Neural cell (in vitro differentiated cells): ENCODE results near the gene STOM. TPM values are rescaled to one million over a fixed set of nuclear protein-coding genes. Genes with fewer than 3 reads are reported as not detected.

Experiments
- H2AFZ ChIP-seq: fragments of 200-600, 300-800 bp; sonication (generic), shearing (Covaris generic); 2 replicates; pipeline ENCODE4 v1.6.0; 2014; ENCODE audit warnings: low read depth, mild to moderate bottlenecking, antibody characterized with exemption, low read length, moderate library complexity
- H3F3A ChIP-seq: fragments of 200-600 bp; shearing (Covaris generic); 2 replicates; pipeline ENCODE4 v1.6.1; 2016; ENCODE audit warnings: mild to moderate bottlenecking, moderate library complexity, mixed read lengths, antibody characterized with exemption, low read length; ENCODE audit not compliant: insufficient read depth, poor library complexity, severe bottlenecking
- H3K27ac ChIP-seq: fragments of 200-600, 300-800 bp; sonication (generic), shearing (Covaris generic); 2 replicates; pipeline ENCODE4 v1.5.1; 2014; ENCODE audit warnings: mild to moderate bottlenecking, low read length, moderate library complexity
- H3K27me3 ChIP-seq: fragments of 300-800, 200-600 bp; sonication (generic), shearing (Covaris generic); 2 replicates; pipeline ENCODE4 v1.6.0; 2014; ENCODE audit warnings: mild to moderate bottlenecking, low read depth, low read length, moderate library complexity; ENCODE audit not compliant: insufficient read depth
- H3K36me3 ChIP-seq: fragments of 300-800, 200-600 bp; sonication (generic), shearing (Covaris generic); 2 replicates; pipeline ENCODE4 v1.5.1; 2014; ENCODE audit warnings: mild to moderate bottlenecking, antibody characterized with exemption, low read length, moderate library complexity; ENCODE audit not compliant: insufficient read depth
- H3K4me2 ChIP-seq: fragments of 300-800, 200-600 bp; sonication (generic), shearing (Covaris generic); 2 replicates; pipeline ENCODE4 v1.6.0; 2014; ENCODE audit warnings: mild to moderate bottlenecking, low read length
- H3K4me3 ChIP-seq: fragments of 300-800, 200-600 bp; sonication (generic), shearing (Covaris generic); 2 replicates; pipeline ENCODE4 v1.5.1; 2014; ENCODE audit warnings: mild to moderate bottlenecking, low read length, moderate library complexity
- H3K79me2 ChIP-seq: fragments of 200-600 bp; shearing (Covaris generic); replicated peaks from 2 replicates; pipeline ENCODE4 v1.6.0; 2014; ENCODE audit warnings: mild to moderate bottlenecking, low read length, moderate library complexity; ENCODE audit not compliant: insufficient read depth
- H3K9ac ChIP-seq: fragments of 300-800, 200-600 bp; sonication (generic), shearing (Covaris generic); 2 replicates; pipeline ENCODE4 v1.6.1; 2016; ENCODE audit warnings: mild to moderate bottlenecking, low read length, mixed read lengths
- H3K9me2 ChIP-seq: fragments of 200-600 bp; shearing (Covaris generic); 2 replicates; pipeline ENCODE4 v1.6.1; 2016; ENCODE audit warnings: mild to moderate bottlenecking, low read length, mixed read lengths; ENCODE audit not compliant: insufficient read depth
- H3K9me3 ChIP-seq: fragments of 200-600, 300-800 bp; sonication (generic), shearing (Covaris generic); 2 replicates; pipeline ENCODE4 v1.6.1; 2016; ENCODE audit warnings: mild to moderate bottlenecking, mixed run types, low read length, moderate library complexity, mixed read lengths
- H4K20me1 ChIP-seq: fragments of 200-600 bp; shearing (Covaris generic); 2 replicates; pipeline ENCODE4 v1.6.1; 2016; ENCODE audit warnings: mild to moderate bottlenecking, mixed run types; ENCODE audit not compliant: insufficient read depth
- CTCF ChIP-seq: fragments of 450-650 bp; IDR thresholded peaks from 2 replicates; pipeline ENCODE4 v1.5.1; 2014; ENCODE audit warnings: antibody characterized with exemption, mild to moderate bottlenecking, moderate library complexity; ENCODE audit not compliant: poor library complexity, severe bottlenecking
- EP300 ChIP-seq: fragments of 450-650 bp; conservative IDR thresholded peaks from 2 replicates; pipeline ENCODE4 v1.6.1; 2014; ENCODE audit warnings: antibody characterized with exemption, mild to moderate bottlenecking, moderate library complexity; ENCODE audit not compliant: poor library complexity, severe bottlenecking
- EZH2 ChIP-seq: fragments of 200-600, 300-800 bp; shearing (Covaris generic), sonication (generic); IDR thresholded peaks from 2 replicates; pipeline ENCODE4 v1.6.1; 2014; ENCODE audit warnings: antibody characterized with exemption, low read length, borderline replicate concordance, mild to moderate bottlenecking; ENCODE audit not compliant: insufficient read depth, poor library complexity, severe bottlenecking
- MXI1 ChIP-seq: fragments of 450-650 bp; conservative IDR thresholded peaks from 2 replicates; pipeline ENCODE4 v1.6.1; 2014; ENCODE audit warnings: antibody characterized with exemption, mild to moderate bottlenecking; ENCODE audit not compliant: poor library complexity, severe bottlenecking
- POLR2AphosphoS5 ChIP-seq: IDR thresholded peaks from 2 replicates; pipeline ENCODE4 v1.6.1; 2012
- RAD21 ChIP-seq: fragments of 450-650 bp; conservative IDR thresholded peaks from 2 replicates; pipeline ENCODE4 v1.6.1; 2014; ENCODE audit warnings: antibody characterized with exemption, mild to moderate bottlenecking, moderate library complexity
- REST ChIP-seq: IDR thresholded peaks from 2 replicates; pipeline ENCODE4 v1.6.1; 2012; ENCODE audit warnings: borderline replicate concordance
- SMC3 ChIP-seq: fragments of 450-650 bp; conservative IDR thresholded peaks from 2 replicates; pipeline ENCODE4 v1.6.1; 2014; ENCODE audit warnings: antibody characterized with exemption, mild to moderate bottlenecking, moderate library complexity; ENCODE audit not compliant: poor library complexity
- TAF1 ChIP-seq: IDR thresholded peaks from 2 replicates; pipeline ENCODE4 v1.6.1; 2012; ENCODE audit warnings: low read depth
- polyA plus RNA-seq: library from polyadenylated mRNA; depleted of rRNA; stranded (reverse); fragments of >200 nt; gene quantifications from 2 replicates; pipeline ENCODE4 v1.2.3, GENCODE V29; 2014

Gene STOM
- polyA plus RNA-seq, 1 donor from 2014 or later = 0.11 TPM

GRCh38 chr9:121367306-121368137 lies 2.5 kb downstream of the STOM start:
- no peak overlapping the region for H2AFZ ChIP-seq
- no peaks in the 10 kb centered on the region for H3K79me2 ChIP-seq
- H3K9me3 ChIP-seq = no peaks in the 10 kb centered on the region
- no peak overlapping the region for H3K4me3 ChIP-seq
- no peaks in the 10 kb centered on the region for H3F3A ChIP-seq
- no peaks in the 10 kb centered on the region for H3K9me2 ChIP-seq
- H3K9ac ChIP-seq = no peak overlapping the region
- H3K4me2 ChIP-seq = no peak overlapping the region
- TF ChIP-seq EZH2 (no peak), REST (no peak), SMC3 (no peak), POLR2AphosphoS5 (no peak), RAD21 (no peak), MXI1 (no peak), TAF1 (no peak)
- H3K36me3 ChIP-seq = no peaks in the 10 kb centered on the region
- H3K27ac ChIP-seq = no peak overlapping the region
- H3K27me3 ChIP-seq = peaks cover 14% of the 10 kb centered on the region
- H4K20me1 ChIP-seq = no peaks in the 10 kb centered on the region

- no peaks in the 10 kb centered on the region for H4K20me1 ChIP-seq
- no peak overlapping the region for H3K9ac ChIP-seq
- no peaks in the 10 kb centered on the region for H3F3A ChIP-seq
- H3K27ac ChIP-seq = no peak overlapping the region
- TF ChIP-seq EP300 (no peak), MXI1 (no peak), SMC3 (no peak), EZH2 (no peak), RAD21 (no peak), TAF1 (no peak), REST (no peak), POLR2AphosphoS5 (no peak), CTCF (no peak)
- no peaks in the 10 kb centered on the region for H3K9me2 ChIP-seq
- H3K27me3 ChIP-seq = peaks cover 14% of the 10 kb centered on the region
- no peaks in the 10 kb centered on the region for H3K9me3 ChIP-seq
- H3K36me3 ChIP-seq = no peaks in the 10 kb centered on the region
- H3K4me2 ChIP-seq = no peak overlapping the region
- no peak overlapping the region for H2AFZ ChIP-seq
- no peak overlapping the region for H3K4me3 ChIP-seq
- no peaks in the 10 kb centered on the region for H3K79me2 ChIP-seq
These were observed 3.3 kb downstream of the STOM start for GRCh38 chr9:121366611-121367192.
